SKM-1 treated with dmso at 0.1 percent for 144 hours (cell line): ENCODE data around the gene CTNNAL1.
"Not testable (repeated sequence)": the region's sequence is repeated elsewhere in the genome, so short reads cannot be mapped to it uniquely, and the experiment has no call there.

Experiments
- DNase-seq: peaks from one replicate; lab custom pipeline; 2025; ENCODE audit not compliant: unreplicated experiment; lab: John Stamatoyannopoulos, UW

CTNNAL1 gene

GRCh38 chr9:109012876-109013678 is at the start of gene CTNNAL1:
Gene CTNNAL1, minus strand, starts transcription at chr9:109013499. Its CDS starts 57 bp downstream, at chr9:109013442.
- DNase-seq = peak; percentile 19

DNA sequence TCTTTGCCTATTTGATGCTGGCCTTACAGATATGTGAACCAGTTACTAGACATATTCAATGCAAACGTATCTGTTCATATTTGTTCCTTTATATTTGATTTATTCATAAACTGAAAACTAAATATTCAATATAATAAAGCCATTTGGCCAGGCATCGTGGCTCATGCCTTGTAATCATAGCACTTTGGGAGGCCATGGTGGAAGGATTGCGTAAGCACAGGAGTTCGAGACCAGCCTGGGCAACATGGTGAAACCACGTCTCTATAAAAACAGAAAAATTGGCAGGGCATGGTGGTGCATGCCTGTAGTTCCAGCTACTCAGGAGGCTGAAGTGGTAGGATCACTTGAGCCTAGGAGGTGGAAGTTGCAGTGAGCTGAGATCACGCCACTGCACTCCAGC is 49.2 kb upstream of the CTNNAL1 start:
- no peak for DNase-seq

GRCh38 chr9:109060191-109060590 is 46.9 kb upstream of the CTNNAL1 start:
- no peak for DNase-seq

DNA sequence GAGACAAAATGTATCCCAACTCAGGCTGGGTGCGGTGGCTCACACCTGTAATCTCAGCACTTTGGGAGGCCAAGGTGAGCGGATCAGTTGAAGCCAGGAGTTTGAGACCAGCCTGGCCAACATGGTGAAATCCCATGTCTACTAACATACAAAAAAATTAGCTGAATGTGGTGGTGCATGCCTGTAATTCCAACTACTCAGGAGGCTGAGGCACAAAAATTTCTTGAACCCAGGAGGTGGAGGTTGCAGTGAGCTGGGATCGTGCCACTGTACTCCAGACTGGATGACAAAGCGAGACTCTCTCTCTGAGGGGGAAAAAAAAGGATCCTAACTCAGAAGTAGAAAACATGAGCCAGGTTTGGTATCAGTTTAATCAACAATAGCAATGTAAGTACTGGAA is 39.8 kb upstream of the CTNNAL1 start:
- not testable (repeated sequence) for DNase-seq

DNA sequence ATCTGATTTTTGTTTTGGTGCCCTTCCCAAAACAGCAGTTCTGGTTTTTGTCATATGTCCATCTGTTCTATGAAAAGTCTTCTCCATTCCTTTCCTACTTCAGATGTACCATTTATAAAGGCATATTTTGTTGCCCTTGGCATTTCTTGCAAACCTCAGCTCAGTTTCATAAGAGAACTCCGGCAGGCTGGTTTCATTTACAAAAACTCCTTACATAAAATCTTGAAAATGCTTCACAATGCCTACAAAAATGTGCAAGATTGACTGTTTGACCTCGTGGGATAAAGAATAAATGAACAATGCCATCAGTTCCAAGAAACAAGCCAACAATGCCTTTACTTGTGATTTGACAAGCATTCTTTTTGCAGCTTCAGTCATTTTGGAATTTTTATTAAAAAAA is 39.1 kb upstream of the CTNNAL1 start:
- DNase-seq = no peak

DNA sequence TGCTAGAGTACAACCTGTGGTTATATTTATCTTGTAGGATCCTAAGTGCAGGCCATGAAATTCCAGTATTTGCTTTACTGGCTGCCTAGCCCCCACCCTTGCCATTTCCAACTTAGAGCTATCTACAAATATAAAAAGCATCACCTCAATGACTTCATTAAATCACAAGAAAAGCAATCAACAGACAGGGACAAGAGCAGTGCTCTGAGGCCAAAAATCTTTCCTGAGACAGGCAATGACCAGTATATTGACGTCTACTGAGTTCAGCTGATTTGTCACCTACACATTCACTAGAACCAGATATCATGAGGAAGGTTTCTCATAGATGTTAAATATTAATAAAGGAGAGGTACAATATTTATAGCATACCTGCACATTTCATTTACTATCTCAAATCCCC is 38.4 kb upstream of the CTNNAL1 start:
- DNase-seq = no peak

GRCh38 chr9:109050444-109050843 is 37.1 kb upstream of the CTNNAL1 start:
- no peak for DNase-seq

DNA sequence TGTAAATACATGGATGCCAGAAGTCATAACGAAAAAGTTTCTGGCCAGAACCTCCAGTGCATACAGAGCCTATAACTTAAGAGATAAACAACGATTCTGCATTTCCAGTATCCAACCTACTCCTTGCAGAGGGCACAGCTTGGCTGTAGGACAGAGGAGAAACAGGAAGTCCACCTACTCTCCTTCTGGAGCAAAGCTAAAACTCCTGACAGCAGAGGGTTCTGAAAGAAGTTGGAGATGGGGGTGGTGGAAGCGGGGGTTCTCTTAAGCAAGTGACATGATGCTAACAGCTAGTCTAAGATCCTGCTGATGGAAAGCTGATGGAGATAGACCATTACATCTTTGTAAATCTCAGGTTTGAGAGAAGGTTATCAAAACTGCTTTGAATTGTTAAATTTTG is 35.5 kb upstream of the CTNNAL1 start:
- DNase-seq = no peak

DNA sequence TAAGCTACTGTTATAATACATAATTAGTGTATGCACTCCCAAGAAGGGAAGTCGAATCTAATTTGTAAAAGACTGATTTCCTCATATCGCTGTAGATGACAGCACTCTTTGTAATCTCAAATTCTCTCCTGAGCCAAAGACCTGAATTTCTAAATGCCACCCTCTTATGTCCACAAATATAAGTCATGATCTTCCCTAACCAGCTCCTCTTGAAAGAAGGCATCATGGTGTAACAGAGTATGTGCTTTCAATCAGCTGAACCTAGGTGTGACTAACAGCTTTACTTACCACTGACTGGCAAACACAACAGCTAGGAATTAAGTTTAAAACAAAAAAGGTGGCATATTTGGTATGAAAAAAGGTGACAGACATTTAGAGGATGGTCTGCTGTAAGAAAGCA is 34.0 kb upstream of the CTNNAL1 start:
- no peak for DNase-seq

DNA sequence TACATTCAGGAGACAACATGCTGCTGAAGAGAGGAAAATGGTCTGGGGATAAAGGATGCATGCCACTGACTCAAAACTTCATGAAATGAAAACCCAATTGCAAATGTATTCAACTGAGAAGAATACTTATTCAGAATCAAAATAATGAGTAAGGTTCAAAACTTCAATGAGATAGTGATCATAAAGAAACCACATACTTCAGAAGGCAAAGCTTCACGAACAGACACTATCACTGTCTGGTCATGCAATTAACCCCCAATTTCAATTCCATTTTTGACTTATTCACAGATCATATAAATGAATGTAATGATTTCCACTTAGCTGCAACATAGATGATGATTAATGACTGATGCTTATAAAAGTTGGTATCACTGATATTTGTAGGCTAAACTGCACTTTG is 33.0 kb upstream of the CTNNAL1 start:
- no peak for DNase-seq

GRCh38 chr9:109043578-109043977 is 30.3 kb upstream of the CTNNAL1 start:
- no peak for DNase-seq

DNA sequence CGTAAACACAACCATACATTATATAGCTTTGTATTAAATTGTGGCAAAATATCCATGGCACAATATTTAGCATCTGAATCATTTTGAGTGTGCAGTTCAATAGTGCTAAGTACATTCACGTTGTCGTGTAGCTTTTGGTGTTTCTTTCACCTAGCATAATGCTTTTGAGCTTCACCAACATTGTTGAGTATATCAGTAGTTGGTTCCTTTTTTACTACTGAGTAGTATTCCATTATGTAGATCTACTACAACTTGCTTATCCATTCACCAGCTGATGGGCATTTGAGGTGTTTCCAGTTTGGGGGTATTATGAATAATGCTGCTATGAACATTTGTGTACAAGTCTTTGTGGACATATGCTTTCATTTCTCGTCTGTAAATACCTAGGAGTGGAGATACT is 27.3 kb upstream of the CTNNAL1 start:
- DNase-seq = no peak

DNA sequence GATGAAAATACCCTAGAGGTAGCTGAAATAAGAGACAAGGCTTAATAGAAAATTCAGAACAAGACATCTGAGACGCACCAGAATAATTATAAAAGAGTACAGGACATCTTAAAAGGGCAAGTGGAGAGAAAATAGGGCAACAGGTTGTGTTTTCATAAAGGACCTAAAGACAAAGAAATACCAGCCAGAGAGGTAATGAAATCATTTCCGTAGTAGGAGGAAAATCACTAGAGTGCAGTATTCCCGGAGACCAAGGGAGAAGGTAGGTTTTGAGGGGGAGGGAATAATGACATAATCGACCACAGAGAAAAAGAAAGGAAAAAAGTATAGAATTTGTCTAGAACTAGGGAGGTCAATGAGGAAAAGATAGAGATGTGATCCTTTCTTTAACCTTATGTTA is 26.2 kb upstream of the CTNNAL1 start:
- no peak for DNase-seq

GRCh38 chr9:109037946-109038715 is 24.8 kb upstream of the CTNNAL1 start:
- DNase-seq = no peak

- DNase-seq = no peak
These were observed 23.7 kb upstream of the CTNNAL1 start for GRCh38 chr9:109036744-109037680.

GRCh38 chr9:109035684-109036423 is 22.6 kb upstream of the CTNNAL1 start:
- no peak for DNase-seq

GRCh38 chr9:109033941-109034700 is 20.8 kb upstream of the CTNNAL1 start:
- no peak for DNase-seq

GRCh38 chr9:109031241-109031640 is 17.9 kb upstream of the CTNNAL1 start:
- DNase-seq = no peak

DNA sequence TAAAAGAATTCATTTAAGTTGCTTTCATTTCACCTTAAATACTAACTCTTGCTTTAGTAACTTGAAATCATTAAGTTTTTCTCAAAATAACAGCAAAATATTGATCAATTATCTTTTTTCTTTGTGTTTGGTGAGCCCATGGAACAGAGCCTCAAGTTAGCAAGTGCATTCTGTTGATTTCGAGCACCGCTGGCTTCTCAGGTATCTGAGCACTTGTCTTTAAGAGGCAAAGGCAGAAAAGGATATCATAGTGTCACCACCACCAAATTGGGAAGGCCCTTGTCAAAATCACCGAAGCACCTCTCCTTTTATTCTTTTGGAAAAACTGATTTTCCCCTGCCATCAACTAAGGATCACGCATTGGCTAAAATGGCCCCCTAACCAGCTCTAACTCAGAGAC is 17.1 kb upstream of the CTNNAL1 start:
- no peak for DNase-seq

DNA sequence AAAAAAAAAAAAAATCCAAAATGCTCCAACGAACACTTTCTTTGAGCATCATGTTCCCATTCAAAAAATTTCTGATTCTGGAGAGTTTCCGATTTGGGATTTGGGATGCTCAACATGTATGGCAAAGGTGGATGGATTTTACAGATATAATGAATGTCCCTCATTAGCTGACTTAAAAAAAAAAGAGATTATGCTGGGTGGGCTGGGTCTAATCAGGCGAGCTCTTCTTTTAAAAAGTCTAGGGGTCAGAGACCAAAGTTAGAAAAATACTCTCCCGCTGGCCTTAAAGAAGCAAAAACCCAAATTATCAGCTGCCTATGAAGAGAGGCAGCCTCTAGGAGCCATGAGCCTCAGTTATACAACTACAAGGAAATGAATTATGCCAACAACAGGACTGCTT is 15.2 kb upstream of the CTNNAL1 start:
- no peak for DNase-seq
